Endothelial cell (in vitro differentiated cells): ENCODE measurements around the gene SLC27A1. TPM values are rescaled to one million over a fixed set of nuclear protein-coding genes. Genes with fewer than 3 reads are reported as not detected.
"Not testable (repeated sequence)": the region's sequence is repeated elsewhere in the genome, so short reads cannot be mapped to it uniquely, and the experiment has no call there.

Experiments used
- DNase-seq: peaks from one replicate; pipeline ENCODE4 v3.0.0; 2021; ENCODE audit warnings: low spot score
- H3K27ac Mint-ChIP-seq: one replicate; pipeline ENCODE4 v1.8.0; 2021; ENCODE audit warnings: mixed read lengths, inconsistent platforms; ENCODE audit not compliant: unreplicated experiment
- H3K27me3 Mint-ChIP-seq: one replicate; pipeline ENCODE4 v1.8.0; 2021; ENCODE audit warnings: mild to moderate bottlenecking, moderate library complexity, mixed read lengths, inconsistent platforms; ENCODE audit not compliant: unreplicated experiment
- H3K36me3 Mint-ChIP-seq: one replicate; pipeline ENCODE4 v1.8.0; 2021; ENCODE audit warnings: mild to moderate bottlenecking, low read depth, mixed read lengths, inconsistent platforms; ENCODE audit not compliant: unreplicated experiment
- H3K4me1 Mint-ChIP-seq: one replicate; pipeline ENCODE4 v1.8.0; 2021; ENCODE audit warnings: mild to moderate bottlenecking, mixed read lengths, inconsistent platforms; ENCODE audit not compliant: unreplicated experiment
- H3K4me3 Mint-ChIP-seq: one replicate; pipeline ENCODE4 v1.8.0; 2021; ENCODE audit warnings: mild to moderate bottlenecking, mixed read lengths, inconsistent platforms; ENCODE audit not compliant: unreplicated experiment
- H3K9me3 Mint-ChIP-seq: one replicate; pipeline ENCODE4 v1.8.0; 2021; ENCODE audit warnings: mixed read lengths, inconsistent platforms; ENCODE audit not compliant: unreplicated experiment
- total RNA-seq: library from RNA; stranded (reverse); fragmentation: NEBNext Ultra II Directional; extraction: Animal tissue kit (Norgen Biotek cat#: 25700); gene quantifications from one replicate; pipeline ENCODE4 v1.2.1, GENCODE V29; 2021; ENCODE audit not compliant: unreplicated experiment
- TF ChIP-seq, protein P1 (sequence below): fragments of 200-600 bp; sonication (generic); IDR thresholded peaks from one replicate; pipeline ENCODE4 v1.5.0; 2021; ENCODE audit warnings: antibody characterized with exemption; ENCODE audit not compliant: unreplicated experiment

SLC27A1 gene
- total RNA-seq, 1 donor from 2014 or later: 30.2 TPM

DNA sequence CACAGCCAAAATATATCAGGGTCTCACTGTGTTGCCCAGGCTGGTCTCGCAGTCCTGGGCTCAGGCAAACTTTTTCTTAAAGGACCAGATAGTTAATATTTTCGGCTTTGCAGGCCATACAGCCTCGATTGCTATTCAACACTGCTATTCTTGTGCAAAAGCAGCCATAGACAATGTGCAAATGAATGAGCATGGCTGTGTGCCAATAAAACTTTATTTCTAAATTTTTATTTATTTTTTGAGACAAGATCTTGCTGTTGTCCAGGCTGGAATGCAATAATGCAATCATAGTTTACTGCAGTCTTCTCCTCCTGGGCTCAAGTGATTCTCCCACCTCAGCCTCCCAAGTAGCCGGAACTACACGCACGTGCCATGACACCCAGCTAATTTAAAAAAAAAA, 32.9 kb downstream of the SLC27A1 start:
- peaks cover 8% of the 10 kb centered on the region for H3K27me3 Mint-ChIP-seq

DNA sequence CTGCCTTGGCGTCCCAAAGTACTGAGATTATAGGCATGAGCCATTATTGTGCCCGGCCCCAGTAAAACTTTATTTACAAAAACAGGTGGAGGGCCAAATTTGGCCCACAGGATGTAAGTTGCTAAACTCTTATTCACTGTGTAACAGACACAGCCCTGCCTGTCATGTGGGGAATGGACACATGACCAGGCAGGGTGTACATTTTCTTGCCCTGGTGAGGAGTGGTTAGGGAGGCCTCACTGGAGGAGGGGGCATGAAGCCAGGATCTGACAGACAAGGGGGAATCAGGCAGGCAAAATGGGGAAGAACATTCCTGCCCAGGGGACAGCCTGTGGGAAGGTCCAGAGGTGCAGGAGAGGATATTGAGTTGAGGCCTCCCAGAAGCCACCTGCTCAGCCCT, 33.7 kb downstream of the SLC27A1 start:
- H3K27ac Mint-ChIP-seq: no peak overlapping the region
- H3K4me3 Mint-ChIP-seq: no peak overlapping the region
- TF ChIP-seq, protein P1, sequence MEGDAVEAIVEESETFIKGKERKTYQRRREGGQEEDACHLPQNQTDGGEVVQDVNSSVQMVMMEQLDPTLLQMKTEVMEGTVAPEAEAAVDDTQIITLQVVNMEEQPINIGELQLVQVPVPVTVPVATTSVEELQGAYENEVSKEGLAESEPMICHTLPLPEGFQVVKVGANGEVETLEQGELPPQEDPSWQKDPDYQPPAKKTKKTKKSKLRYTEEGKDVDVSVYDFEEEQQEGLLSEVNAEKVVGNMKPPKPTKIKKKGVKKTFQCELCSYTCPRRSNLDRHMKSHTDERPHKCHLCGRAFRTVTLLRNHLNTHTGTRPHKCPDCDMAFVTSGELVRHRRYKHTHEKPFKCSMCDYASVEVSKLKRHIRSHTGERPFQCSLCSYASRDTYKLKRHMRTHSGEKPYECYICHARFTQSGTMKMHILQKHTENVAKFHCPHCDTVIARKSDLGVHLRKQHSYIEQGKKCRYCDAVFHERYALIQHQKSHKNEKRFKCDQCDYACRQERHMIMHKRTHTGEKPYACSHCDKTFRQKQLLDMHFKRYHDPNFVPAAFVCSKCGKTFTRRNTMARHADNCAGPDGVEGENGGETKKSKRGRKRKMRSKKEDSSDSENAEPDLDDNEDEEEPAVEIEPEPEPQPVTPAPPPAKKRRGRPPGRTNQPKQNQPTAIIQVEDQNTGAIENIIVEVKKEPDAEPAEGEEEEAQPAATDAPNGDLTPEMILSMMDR: no peak
- DNase-seq: no peak
- H3K9me3 Mint-ChIP-seq: no peaks in the 10 kb centered on the region
- peaks cover 4% of the 10 kb centered on the region for H3K27me3 Mint-ChIP-seq
- peaks cover 18% of the 10 kb centered on the region for H3K4me1 Mint-ChIP-seq
- peaks cover 4% of the 10 kb centered on the region for H3K36me3 Mint-ChIP-seq

More for the DNA sequence above, 32.9 kb downstream of the SLC27A1 start:
- Mint-ChIP-seq H3K27ac (no peak overlapping the region), H3K4me3 (no peak overlapping the region), H3K4me1 (peaks cover 24% of the 10 kb centered on the region), H3K36me3 (peaks cover 10% of the 10 kb centered on the region), H3K9me3 (no peaks in the 10 kb centered on the region)
- TF ChIP-seq, protein P1: no peak
- DNase-seq: no peak

- TF ChIP-seq, protein P1: no peak
These were observed 34.1 kb downstream of the SLC27A1 start for GRCh38 chr19:17504456-17504855.

DNA sequence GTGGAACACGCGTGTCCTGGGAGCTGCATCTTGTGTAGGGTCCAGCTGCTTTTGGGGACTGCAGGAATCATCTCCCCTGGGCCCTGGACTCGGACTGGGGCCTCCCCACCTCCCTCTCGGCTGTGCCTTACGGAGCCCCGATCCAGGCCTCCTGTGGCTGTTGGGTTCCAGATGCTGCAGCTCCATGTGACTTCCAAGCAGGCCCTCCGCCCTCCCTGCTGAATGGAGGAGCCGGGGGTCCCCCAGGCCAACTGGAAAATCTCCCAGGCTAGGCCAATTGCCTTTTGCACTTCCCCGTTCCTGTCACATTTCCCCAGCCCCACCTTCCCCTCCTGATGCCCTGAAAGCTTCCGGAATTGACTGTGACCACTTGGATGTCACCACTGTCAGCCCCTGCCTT, 34.9 kb downstream of the SLC27A1 start:
- Mint-ChIP-seq H3K27me3 (peaks cover 2% of the 10 kb centered on the region), H3K27ac (no peak overlapping the region), H3K36me3 (peaks cover 4% of the 10 kb centered on the region), H3K9me3 (no peaks in the 10 kb centered on the region), H3K4me1 (peaks cover 11% of the 10 kb centered on the region), H3K4me3 (no peak overlapping the region)
- TF ChIP-seq, protein P1: no peak
- DNase-seq: no peak

More at GRCh38 chr19:17504456-17504855, 34.1 kb downstream of the SLC27A1 start:
- peaks cover 4% of the 10 kb centered on the region for H3K27me3 Mint-ChIP-seq
- peaks cover 4% of the 10 kb centered on the region for H3K36me3 Mint-ChIP-seq
- no peak overlapping the region for H3K4me3 Mint-ChIP-seq
- no peaks in the 10 kb centered on the region for H3K9me3 Mint-ChIP-seq
- H3K27ac Mint-ChIP-seq: no peak overlapping the region
- peaks cover 18% of the 10 kb centered on the region for H3K4me1 Mint-ChIP-seq
- no peak for DNase-seq

DNA sequence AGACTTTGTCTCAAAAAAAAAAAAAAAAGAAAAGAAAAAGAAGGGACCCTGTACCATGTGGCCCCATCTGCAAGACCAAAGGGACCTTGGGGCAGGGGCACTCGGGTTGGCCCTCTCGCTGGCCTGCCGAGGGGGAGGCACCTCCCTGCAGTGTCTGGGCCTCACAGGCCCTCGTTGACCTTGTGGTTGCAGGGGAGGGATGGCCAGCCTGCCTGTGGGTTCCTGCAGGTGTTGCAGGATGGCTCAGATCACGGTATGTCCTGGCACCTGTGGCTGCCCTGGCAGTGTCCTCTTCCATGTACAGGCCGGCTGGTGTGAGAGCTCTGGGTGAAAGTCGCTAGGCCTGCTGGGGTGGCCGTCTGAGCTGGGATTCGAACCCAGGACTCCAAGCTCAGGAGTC, 36.4 kb downstream of the SLC27A1 start:
- no peaks in the 10 kb centered on the region for H3K9me3 Mint-ChIP-seq
- peaks cover 2% of the 10 kb centered on the region for H3K27me3 Mint-ChIP-seq
- H3K4me1 Mint-ChIP-seq: peaks cover 13% of the 10 kb centered on the region
- TF ChIP-seq, protein P1: no peak
- H3K27ac Mint-ChIP-seq: no peak overlapping the region
- H3K36me3 Mint-ChIP-seq: peaks cover 8% of the 10 kb centered on the region
- no peak for DNase-seq
- no peak overlapping the region for H3K4me3 Mint-ChIP-seq

DNA sequence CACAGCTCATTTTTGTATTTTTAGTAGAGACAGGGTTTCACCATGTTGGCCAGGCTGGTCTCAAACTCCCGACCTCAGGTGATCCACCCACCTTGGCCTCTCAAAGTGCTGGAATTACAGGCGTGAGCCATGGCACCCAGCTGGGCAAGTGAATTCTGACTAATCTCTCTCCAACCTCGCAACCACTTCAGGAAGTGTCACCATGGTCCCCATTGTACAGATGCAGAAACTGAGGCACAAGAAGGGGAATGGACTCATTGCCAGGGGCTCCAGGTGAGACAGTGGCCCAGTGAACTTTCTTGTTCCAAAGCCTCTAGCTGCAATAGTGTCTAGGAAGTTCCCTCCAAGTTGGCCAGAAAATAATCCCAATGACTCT, 38.2 kb downstream of the SLC27A1 start:
- H3K27ac Mint-ChIP-seq, DNase-seq, H3K4me3 Mint-ChIP-seq, H3K36me3 Mint-ChIP-seq, H3K9me3 Mint-ChIP-seq, H3K27me3 Mint-ChIP-seq: not testable (repeated sequence)
- peaks cover 22% of the 10 kb centered on the region for H3K4me1 Mint-ChIP-seq
